K562 (cell line): ENCODE data around the gene RYR1. TPM values are rescaled to one million over a fixed set of nuclear protein-coding genes. Genes with fewer than 3 reads are reported as not detected.

ENCODE experiments used
- BHLHE40 ChIP-seq: IDR thresholded peaks from 2 replicates; pipeline ENCODE4 v1.6.1; 2011; ENCODE audit warnings: low read length, improper control_type of control experiment
- CBX5 ChIP-seq: IDR thresholded peaks from 2 replicates; pipeline ENCODE4 v1.6.1; 2014; ENCODE audit warnings: low read depth, borderline replicate concordance
- DMBX1 ChIP-seq: fragments of 250-450 bp; sonication (Bioruptor Pico); IDR thresholded peaks from 2 replicates; pipeline ENCODE4 v1.8.0; 2022; ENCODE audit warnings: inconsistent platforms, mild to moderate bottlenecking, moderate library complexity, borderline replicate concordance
- GATAD2B ChIP-seq: fragments of 450-650 bp; IDR thresholded peaks from 2 replicates; pipeline ENCODE4 v1.6.1; 2017; ENCODE audit warnings: mild to moderate bottlenecking, borderline replicate concordance
- GTF2A2 ChIP-seq: IDR thresholded peaks from 2 replicates; pipeline ENCODE4 v1.6.1; 2016; ENCODE audit warnings: mild to moderate bottlenecking, missing genetic modification characterization, missing compliant biosample characterization
- HDAC3 ChIP-seq: fragments of 450-650 bp; IDR thresholded peaks from 2 replicates; pipeline ENCODE4 v1.6.1; 2018; ENCODE audit warnings: borderline replicate concordance, mild to moderate bottlenecking, moderate library complexity; ENCODE audit not compliant: partially characterized antibody
- HNRNPH1 ChIP-seq: fragments of 200-400 bp; formaldehyde crosslinking; optimal IDR thresholded peaks from 2 replicates; pipeline ENCODE3; 2017; ENCODE audit warnings: low read depth, mild to moderate bottlenecking, low read length, moderate library complexity
- NR3C1 ChIP-seq: sonication (generic); formaldehyde crosslinking; IDR thresholded peaks from 2 replicates; pipeline ENCODE4 v1.8.1; 2022; ENCODE audit warnings: missing genetic modification reagents
- SMARCB1 ChIP-seq: IDR thresholded peaks from 2 replicates; pipeline ENCODE4 v1.6.1; 2011; ENCODE audit warnings: improper control_type of control experiment, low read depth; ENCODE audit not compliant: insufficient read length
- SREBF2 ChIP-seq: sonication (generic); formaldehyde crosslinking; IDR thresholded peaks from 2 replicates; pipeline ENCODE4 v1.4.0; 2020; ENCODE audit warnings: mild to moderate bottlenecking, missing genetic modification reagents
- TAF1 ChIP-seq: IDR thresholded peaks from 2 replicates; pipeline ENCODE4 v1.6.1; 2011; ENCODE audit warnings: mild to moderate bottlenecking, low read length, moderate library complexity; ENCODE audit not compliant: insufficient read depth, control insufficient read depth, severe bottlenecking; ENCODE audit errors: extremely low read depth
- ZNF23 ChIP-seq: fragments of 250-450 bp; sonication (Bioruptor Pico); IDR thresholded peaks from 2 replicates; pipeline ENCODE4 v1.4.0; 2020; ENCODE audit warnings: mild to moderate bottlenecking
- polyA plus RNA-seq, 8 experiments: library from polyadenylated mRNA; depleted of rRNA in 4 of 8; stranded (reverse) in 5 of 8; unstranded in 3 of 8; fragments of >200 nt; fragmentation: Nextera tagmentation in 2 of 8; fragmentation: Illumina TruSeq in 1 of 8; extraction: Ambion mirVana in 2 of 8; extraction: Trizol in 1 of 8; gene quantifications; 2 replicates each; pipeline versions ENCODE4 v1.2.1 to v1.2.3, GENCODE V29; 2011 to 2014; ENCODE audit warnings: inconsistent platforms in 1 of 8, missing spikeins in 1 of 8
- total RNA-seq, 7 experiments: library from RNA; depleted of rRNA in 6 of 7; stranded (reverse); fragments of >200 nt in 6 of 7; fragmentation: Illumina TruSeq in 2 of 7; extraction: Trizol in 2 of 7; gene quantifications; 2 replicates each; pipeline versions ENCODE4 v1.2.1 to v1.2.3, GENCODE V29; 2011 to 2021; ENCODE audit warnings: low replicate concordance in 1 of 7
- TF ChIP-seq, protein P1 (sequence below): fragments of 250-450 bp; sonication (Bioruptor Pico); IDR thresholded peaks from 2 replicates; pipeline ENCODE4 v1.5.1; 2021; ENCODE audit warnings: mild to moderate bottlenecking
- TF ChIP-seq, protein P2 (sequence below), 2 experiments: fragments of 450-650 bp; IDR thresholded peaks; 2 replicates each; pipeline ENCODE4 v1.6.1; 2016; ENCODE audit warnings: mild to moderate bottlenecking in 2 of 2, borderline replicate concordance in 1 of 2, low read depth in 1 of 2, moderate library complexity in 1 of 2

The RYR1 gene
- total and polyA plus RNA-seq, 9 of the 15 experiments (the other 6 are each of a cell fraction or from before 2014, with no cell fraction given), result 0.11 to 7.4 (median 3.7) TPM

DNA sequence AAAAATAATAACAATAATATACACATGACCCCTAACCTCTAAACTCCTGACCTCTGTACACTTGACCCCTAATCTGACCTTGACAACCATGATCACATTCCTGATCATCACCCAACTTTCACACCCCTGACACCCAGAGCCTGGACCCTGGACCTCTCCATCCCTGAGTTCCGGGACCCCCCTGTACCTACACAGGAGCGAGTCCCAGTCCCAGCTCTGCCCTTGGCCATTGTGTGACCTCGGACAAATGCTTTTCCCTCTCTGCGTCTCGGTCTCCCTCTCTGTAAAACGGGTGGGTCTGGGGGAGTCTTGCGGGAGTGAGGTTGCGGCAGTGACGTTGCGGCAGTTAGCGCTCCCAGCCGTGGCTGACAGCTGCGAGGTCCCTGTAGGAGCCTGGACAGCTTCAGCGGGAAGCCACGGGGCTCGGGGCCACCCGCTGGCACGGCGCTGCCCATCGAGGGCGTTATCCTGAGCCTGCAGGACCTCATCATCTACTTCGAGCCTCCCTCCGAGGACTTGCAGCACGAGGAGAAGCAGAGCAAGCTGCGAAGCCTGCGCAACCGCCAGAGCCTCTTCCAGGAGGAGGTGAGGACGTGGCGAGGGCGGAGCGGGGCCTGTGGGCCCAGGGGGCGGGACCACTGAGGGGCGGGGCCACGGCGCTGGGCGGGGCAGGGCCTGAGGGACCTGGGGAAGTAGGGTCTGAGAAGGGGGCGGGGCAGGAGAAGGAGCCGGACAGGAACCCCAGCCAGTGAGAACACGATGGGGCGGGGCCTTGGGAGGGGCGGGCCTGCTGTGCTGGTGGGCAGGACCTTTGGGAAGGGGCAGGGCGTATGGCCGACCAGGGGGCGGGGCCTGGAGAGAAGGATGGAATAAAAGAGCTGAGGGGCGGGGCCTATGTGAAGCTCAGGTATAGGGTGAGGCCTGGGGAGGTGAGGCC is 19.2 kb downstream of the RYR1 start (continued):
- no peak for TF ChIP-seq GATAD2B
- TF ChIP-seq CBX5, result no peak
- no peak for TF ChIP-seq HDAC3
- no peak for TF ChIP-seq GTF2A2
- TF ChIP-seq SREBF2 (CRISPR knock-in tag), result 0 out of 2 replicates have a peak, but pooled peaks have one; percentile 80
- TF ChIP-seq, protein P1, sequence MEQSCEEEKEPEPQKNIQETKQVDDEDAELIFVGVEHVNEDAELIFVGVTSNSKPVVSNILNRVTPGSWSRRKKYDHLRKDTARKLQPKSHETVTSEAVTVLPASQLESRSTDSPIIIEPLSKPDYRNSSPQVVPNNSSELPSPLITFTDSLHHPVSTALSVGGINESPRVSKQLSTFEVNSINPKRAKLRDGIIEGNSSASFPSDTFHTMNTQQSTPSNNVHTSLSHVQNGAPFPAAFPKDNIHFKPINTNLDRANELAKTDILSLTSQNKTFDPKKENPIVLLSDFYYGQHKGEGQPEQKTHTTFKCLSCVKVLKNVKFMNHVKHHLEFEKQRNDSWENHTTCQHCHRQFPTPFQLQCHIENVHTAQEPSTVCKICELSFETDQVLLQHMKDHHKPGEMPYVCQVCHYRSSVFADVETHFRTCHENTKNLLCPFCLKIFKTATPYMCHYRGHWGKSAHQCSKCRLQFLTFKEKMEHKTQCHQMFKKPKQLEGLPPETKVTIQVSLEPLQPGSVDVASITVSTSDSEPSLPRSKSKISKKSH (CRISPR knock-in tag), result no peak
- TF ChIP-seq BHLHE40, result no peak; the same call in 1 of the 2 replicates
- TF ChIP-seq, protein P2, sequence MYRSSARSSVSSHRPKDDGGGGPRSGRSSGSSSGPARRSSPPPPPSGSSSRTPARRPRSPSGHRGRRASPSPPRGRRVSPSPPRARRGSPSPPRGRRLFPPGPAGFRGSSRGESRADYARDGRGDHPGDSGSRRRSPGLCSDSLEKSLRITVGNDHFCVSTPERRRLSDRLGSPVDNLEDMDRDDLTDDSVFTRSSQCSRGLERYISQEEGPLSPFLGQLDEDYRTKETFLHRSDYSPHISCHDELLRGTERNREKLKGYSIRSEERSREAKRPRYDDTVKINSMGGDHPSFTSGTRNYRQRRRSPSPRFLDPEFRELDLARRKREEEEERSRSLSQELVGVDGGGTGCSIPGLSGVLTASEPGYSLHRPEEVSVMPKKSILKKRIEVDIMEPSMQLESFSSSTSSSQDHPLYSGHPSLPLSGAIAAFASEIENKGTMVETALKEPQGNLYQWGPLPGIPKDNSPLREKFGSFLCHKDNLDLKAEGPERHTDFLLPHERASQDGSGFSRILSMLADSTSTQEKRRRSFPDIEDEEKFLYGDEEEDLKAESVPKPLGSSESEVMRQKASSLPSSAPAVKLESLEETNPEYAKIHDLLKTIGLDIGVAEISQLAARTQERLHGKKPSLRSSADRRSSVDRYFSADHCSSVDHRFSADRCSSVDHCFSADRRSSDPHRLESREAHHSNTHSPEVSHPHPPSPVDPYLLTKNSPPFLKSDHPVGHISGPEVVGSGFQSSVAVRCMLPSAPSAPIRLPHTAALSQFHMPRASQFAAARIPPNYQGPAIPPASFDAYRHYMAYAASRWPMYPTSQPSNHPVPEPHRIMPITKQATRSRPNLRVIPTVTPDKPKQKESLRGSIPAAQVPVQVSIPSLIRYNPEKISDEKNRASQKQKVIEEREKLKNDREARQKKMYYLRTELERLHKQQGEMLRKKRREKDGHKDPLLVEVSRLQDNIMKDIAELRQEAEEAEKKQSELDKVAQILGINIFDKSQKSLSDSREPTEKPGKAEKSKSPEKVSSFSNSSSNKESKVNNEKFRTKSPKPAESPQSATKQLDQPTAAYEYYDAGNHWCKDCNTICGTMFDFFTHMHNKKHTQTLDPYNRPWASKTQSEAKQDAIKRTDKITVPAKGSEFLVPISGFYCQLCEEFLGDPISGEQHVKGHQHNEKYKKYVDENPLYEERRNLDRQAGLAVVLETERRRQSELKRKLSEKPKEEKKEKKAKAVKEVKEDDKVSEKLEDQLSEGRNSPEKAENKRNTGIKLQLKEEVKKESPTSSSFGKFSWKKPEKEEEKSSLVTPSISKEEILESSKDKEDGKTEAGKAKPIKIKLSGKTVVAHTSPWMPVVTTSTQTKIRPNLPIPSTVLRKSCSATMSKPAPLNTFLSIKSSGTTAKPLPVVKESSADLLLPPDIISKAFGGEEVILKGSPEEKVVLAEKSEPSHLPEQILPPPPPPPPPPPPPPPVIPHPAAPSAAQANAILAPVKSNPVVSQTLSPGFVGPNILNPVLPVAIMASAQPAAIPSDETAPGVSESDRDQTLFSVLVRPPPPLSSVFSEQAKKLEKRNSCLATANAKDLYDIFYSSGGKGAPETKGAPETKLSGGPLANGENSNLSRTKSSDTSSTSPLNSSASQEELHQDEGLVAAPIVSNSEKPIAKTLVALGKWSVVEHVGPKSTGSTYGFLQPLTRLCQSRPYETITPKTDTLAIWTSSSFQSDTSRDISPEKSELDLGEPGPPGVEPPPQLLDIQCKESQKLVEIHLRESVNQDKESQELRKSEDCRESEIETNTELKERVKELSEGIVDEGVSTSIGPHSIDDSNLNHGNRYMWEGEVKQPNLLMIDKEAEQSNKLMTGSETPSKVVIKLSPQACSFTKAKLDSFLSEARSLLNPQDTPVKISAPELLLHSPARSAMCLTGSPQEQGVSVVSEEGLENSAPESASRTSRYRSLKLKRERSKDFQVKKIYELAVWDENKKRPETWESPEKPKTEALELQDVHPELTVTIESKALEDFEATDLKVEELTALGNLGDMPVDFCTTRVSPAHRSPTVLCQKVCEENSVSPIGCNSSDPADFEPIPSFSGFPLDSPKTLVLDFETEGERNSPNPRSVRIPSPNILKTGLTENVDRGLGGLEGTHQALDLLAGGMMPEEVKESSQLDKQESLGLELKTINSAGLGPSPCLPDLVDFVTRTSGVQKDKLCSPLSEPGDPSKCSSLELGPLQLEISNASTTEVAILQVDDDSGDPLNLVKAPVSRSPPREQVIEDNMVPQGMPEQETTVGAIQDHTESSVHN (IDR thresholded peaks at IDR 0.05; ENCODE audit: borderline replicate concordance in 1 of 2, low read depth in 1 of 2), result no peak
- TF ChIP-seq TAF1, result no peak
- no peak for TF ChIP-seq ZNF23
- TF ChIP-seq NR3C1 (CRISPR knock-in tag), result no peak
- no peak for TF ChIP-seq HNRNPH1
- no peak for TF ChIP-seq SMARCB1
- TF ChIP-seq DMBX1 (CRISPR knock-in tag), result peak; percentile 60; the same call in 1 of the 2 replicates
